ENCODE results near the gene COMP.
"Not testable (repeated sequence)": the region's sequence is repeated elsewhere in the genome, so short reads cannot be mapped to it uniquely, and the experiment has no call there.

Gene COMP

DNA sequence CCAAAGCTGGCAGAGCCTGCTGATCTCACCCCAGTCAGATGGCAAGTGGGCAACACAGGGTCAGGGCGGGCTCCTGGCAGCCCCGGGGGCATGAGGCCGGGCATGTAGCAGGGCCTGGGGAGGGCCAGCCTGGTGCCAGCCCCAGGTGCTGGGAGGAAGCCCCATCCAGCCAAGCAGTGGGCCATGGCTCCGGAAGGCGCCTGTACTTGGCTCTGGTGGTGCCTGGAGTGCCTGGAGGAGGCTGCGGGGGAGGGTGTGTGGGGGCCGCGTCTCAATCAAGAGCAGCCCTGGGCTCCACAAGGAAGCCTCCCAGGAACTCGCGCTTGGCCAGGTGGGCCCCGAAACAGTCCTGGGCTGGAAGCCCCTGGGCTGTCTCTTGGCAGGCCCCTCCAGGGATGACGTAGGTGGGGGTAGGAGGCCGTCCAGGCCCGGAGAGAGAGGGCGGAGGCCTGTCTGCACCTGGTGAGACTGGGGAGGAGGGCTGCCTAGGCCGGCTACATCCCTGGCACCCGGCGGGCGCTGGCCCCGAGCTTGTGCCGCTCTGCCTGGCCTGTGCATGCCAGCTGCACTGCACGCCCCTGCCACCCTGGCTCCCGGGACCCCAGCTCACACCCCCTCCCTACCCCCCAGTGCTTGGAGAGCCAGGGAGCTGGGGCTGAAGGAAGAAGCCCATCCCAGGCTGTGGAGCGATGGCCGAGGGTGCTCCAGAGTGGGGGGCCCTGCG is 45.9 kb downstream of the COMP start:
- no peak for DNase-seq

DNA sequence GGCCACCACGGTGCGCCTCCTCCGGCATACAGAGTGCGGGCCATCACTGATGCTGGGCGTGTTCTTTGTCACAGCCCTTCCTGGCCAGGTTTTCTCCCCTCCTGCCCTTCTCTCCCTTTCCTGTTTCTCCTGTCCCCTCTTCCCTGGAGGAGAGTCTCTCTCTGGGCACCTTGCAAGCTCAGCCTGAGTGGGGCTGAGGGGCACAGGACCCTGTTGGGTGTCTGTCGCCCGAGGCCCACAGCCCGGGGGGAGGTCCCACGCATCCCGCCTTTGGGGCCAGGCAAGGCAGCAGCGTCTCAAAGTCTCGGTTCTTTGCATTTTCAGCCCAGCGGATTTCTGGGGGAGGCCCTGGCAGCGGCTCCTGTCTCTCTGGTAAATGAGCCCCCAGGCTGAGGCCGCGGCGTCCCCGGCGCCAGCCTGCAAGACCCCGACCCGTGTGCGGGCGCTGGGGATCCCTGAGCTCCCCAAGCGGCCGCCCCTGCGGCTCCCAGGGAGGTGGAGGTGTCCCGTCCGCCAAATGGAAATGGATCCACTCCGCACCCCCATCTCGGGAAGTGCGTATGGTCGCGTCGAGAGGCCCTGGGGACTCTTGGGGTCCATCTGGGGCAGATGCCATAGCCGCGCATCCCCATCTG is 47.2 kb downstream of the COMP start:
- no peak for DNase-seq

DNA sequence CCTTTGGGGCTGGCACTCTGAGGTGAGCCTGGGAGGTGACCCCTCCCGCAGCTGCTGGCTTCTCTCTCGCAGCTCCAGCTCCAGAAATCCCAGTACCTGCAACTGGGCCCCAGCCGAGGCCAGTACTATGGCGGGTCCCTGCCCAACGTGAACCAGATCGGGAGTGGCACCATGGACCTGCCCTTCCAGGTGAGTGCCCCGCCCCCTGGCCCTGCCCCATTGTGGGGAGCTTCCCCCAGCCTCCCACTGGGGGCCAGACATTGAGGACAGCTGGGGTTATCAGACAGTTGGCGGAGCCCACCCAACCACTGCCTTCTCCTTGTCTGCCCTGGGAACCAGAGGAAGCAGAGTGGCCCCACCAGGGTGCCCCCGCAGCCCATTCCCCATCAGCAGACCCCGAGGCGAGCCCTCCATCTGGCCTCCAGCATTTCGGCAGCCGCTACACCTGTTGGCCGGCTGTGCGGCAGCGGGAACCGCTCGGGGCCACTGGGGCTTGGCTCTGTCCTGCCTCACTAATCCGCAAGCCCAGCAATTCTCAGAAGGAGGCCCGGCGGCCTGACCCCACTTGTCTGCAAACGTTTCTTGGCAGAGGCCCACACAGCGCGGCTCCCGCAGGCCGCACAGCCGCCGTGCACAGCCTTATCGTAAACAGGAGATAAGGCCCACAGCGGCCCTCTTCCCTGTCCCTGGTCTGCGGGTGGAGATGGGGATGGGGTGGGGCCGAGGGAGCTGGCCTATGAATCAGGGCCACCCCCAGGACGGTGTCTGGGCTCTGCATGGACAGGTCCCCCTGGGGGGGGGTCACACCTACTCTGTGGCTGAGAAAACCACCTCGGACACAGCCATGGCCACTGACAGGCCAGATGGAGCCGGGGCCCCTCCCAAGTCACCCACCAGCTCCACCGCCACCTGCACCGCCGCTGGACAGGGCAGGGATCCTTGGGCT is 48.0 kb downstream of the COMP start:
- DNase-seq, result no peak

DNA sequence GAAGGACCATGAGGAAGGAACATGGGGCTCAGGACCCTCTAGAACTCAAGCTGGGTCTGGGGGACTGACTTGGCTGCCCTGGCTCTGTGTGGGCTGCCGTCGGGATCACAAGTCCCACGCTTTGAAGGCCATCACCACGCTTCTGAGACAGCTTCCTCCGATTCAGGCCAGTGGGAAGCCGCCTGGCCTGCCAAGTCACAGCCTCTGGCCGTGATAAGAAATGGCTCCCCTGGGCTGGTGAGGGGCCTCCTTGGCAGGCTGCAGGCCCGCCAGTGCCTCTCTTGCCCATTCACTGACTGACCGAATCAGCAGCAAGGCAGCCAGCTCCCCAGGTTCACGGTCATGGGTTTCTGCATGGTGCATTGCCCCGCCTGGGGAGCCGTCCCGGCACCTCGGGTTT is 48.8 kb downstream of the COMP start:
- DNase-seq, result no peak

GRCh38 chr19:18741124-18742121 is 49.7 kb downstream of the COMP start:
- DNase-seq, result no peak

DNA sequence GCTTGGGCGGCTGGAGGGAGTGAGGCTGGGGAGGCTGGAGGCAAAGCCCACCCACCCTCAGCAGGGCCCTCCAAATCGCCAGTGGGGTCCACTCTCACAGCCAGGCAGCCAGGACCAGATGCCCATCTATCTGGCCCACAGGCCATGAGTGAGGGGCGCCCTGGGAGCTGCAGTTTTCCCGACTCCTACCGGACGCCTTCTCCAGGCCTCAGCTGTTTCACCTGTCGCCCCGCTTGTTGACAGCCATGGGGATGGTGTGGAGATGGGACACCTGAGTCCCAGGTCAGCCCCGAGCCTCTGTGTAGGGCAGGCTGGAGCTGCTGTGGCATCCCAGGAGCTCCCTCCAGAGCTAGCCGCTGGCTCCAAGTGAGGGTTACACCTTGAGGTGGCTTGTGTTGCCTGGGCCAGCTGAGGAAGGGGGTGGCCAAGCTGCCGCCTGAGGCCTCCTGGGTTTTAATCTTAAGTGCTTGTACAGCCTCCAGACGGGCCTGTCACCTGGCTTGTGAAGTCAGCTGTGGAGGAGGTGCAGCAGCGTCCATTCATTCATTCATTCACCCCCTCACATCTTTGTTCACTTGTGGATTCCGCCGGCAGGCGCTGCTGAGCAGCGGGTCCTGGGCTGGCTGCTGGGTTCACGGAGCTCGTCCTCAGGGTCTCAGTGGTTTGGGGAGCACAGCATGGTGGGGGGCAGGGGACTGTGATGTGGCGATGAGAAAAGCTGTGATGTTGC is 52.0 kb downstream of the COMP start:
- no peak for DNase-seq

DNA sequence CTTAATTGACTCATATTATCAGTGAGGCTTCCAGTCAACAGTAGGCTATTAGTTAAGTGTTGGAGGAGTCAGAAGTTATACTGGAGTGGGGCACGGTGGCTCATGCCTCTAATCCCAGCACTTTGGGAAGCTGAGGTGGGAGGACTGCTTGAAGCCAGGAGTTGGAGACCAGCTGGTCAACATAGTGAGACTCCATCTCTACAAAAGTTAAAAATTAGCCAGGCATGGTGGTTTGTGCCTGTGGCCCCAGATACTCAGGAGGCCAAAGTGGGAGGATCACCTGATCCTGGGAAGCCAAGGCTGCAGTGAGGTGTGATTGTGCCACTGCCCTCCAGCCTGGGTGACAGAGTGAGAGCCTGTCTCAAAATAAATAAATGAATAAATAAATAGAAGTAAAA is 53.2 kb downstream of the COMP start:
- no peak for DNase-seq

DNA sequence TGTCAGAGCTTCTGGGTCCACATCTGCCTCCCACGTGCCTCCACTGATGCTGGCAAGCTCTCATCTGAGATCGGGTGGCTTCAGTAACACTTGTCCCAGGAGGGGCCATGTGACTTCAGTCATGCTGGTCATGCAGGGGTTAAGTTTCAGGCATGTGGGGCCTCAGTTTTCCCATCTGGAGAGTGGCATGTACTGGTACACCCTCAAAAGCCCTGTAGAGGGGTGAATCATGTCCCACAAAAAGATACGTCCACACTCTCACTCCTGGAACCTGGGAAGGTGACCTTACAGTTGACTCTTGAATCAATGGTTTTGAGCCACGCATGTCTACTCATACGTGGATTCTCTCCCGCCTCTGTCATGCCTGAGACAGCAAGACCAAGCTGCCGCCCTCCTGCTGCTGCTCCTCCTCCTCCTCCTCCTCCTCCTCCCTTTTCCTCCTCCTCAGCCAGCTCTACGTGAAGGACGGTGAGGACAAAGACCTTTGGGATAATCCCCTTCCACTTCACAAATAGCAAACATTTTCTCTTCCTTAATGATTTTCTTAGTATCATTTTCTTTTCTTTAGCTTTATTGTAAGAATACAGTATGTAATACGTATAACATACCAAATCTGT is 53.7 kb downstream of the COMP start:
- DNase-seq, result no peak

DNA sequence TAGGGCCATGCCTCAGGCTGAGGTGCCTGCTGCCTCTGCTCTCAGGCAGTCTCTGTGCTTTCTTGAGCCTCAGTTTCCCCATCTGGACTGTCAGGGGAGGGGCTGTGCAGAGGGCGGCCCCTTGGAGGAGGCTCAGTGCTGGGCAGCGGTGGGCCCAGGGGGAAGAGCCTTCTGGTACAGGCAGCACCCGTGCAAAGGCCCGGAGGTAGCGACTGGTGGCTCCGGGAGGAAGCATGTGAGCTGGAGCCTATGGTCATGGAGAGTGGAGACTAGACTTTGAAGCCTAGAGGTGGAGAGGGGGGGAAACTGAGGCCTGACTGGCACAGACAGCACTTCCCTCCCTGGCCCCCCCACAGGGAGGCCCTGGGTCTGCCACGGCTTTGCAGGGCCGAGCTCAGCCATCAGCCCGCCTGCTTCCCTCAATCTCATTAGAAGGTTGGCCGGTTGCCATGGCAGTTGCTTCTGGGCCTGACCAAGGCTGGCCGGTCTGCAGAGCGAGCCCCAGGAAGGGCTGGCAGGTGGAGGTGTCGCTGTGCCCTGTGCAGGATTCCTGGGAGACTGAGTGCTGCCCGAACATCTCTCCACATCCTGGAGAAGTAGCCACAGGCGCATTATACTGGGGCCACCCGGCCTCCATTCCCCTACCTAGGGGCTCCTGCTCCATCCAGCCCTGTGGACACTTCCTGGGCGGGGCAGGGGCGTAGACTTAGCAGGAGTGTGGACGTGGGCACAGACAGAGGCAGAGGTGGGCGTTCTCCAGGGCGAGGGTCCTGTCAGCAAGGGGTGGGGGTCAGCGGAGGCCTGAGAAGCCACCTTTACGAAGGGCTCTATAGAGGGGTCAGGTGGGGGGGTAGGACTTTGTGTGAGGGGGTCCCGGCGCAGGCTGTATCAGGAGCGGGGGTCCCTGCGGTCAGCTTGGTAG is 54.4 kb downstream of the COMP start:
- DNase-seq, result no peak

GRCh38 chr19:18735752-18736151 is 55.4 kb downstream of the COMP start:
- DNase-seq, result no peak

GRCh38 chr19:18735324-18735723 is 55.8 kb downstream of the COMP start:
- no peak for DNase-seq

- DNase-seq, result not testable (repeated sequence)
Measured at GRCh38 chr19:18733762-18734332, 57.3 kb downstream of the COMP start.

- DNase-seq, result no peak
Measured at GRCh38 chr19:18733196-18733647, 57.9 kb downstream of the COMP start.

Measured in activated T-cell treated with anti-CD3 and anti-CD28 coated beads, Interleukin-2, amount 50 U/mL, for 48 hours (primary cell).